Mammary epithelial cell (primary cell): ENCODE measurements around the gene TMEM120B.

ENCODE experiments used
- EZH2 ChIP-seq: IDR thresholded peaks from 2 replicates; pipeline ENCODE4 v1.6.1; 2012; ENCODE audit warnings: low read length, inconsistent platforms, borderline replicate concordance
- TF ChIP-seq, protein P1 (sequence below), 2 donors: IDR thresholded peaks in 1 of 2; conservative IDR thresholded peaks in 1 of 2; 2 replicates each; pipeline ENCODE4 v1.5.1; 2011 to 2012; ENCODE audit warnings: inconsistent platforms in 2 of 2, low read length in 2 of 2, mild to moderate bottlenecking in 2 of 2, control low read depth in 1 of 2, low read depth in 1 of 2; ENCODE audit not compliant: insufficient read depth in 1 of 2; ENCODE audit errors: extremely low read depth in 1 of 2

- no peak for TF ChIP-seq EZH2
- TF ChIP-seq, protein P1, sequence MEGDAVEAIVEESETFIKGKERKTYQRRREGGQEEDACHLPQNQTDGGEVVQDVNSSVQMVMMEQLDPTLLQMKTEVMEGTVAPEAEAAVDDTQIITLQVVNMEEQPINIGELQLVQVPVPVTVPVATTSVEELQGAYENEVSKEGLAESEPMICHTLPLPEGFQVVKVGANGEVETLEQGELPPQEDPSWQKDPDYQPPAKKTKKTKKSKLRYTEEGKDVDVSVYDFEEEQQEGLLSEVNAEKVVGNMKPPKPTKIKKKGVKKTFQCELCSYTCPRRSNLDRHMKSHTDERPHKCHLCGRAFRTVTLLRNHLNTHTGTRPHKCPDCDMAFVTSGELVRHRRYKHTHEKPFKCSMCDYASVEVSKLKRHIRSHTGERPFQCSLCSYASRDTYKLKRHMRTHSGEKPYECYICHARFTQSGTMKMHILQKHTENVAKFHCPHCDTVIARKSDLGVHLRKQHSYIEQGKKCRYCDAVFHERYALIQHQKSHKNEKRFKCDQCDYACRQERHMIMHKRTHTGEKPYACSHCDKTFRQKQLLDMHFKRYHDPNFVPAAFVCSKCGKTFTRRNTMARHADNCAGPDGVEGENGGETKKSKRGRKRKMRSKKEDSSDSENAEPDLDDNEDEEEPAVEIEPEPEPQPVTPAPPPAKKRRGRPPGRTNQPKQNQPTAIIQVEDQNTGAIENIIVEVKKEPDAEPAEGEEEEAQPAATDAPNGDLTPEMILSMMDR (conservative IDR thresholded peaks at IDR 0.05 in 1 of 2, IDR thresholded peaks at IDR 0.05 in 1 of 2; ENCODE audit: extremely low read depth in 1 of 2, insufficient read depth in 1 of 2, low read depth in 1 of 2, low read length in 2 of 2): no peak
Observed at GRCh38 chr12:121693155-121693687, 19.3 kb upstream of the TMEM120B start.
